ENCODE results near the gene SPINDOC. TPM values are rescaled to one million over a fixed set of nuclear protein-coding genes. Genes with fewer than 3 reads are reported as not detected.
"Not testable (repeated sequence)": the region's sequence is repeated elsewhere in the genome, so short reads cannot be mapped to it uniquely, and the experiment has no call there.

SPINDOC gene
- total RNA-seq, 1 donor from 2014 or later: 50.9 TPM

- no peak for TF ChIP-seq CTCF (conservative IDR thresholded peaks at IDR 0.05; ENCODE audit: low read depth, low read length)
- DNase-seq (ENCODE audit: low read depth): no peak
- H3K4me3 ChIP-seq (ENCODE audit: low read depth, low read length): no peak overlapping the region
Observed at GRCh38 chr11:63851364-63851763, 38.1 kb downstream of the SPINDOC start.

GRCh38 chr11:63853476-63853875, 40.2 kb downstream of the SPINDOC start:
- no peak for DNase-seq (ENCODE audit: low read depth)
- no peak for TF ChIP-seq CTCF (conservative IDR thresholded peaks at IDR 0.05; ENCODE audit: low read depth, low read length)

GRCh38 chr11:63854696-63855095, 41.4 kb downstream of the SPINDOC start:
- TF ChIP-seq CTCF (conservative IDR thresholded peaks at IDR 0.05; ENCODE audit: low read depth, low read length): no peak
- no peak overlapping the region for H3K4me3 ChIP-seq (ENCODE audit: low read depth, low read length)

More at GRCh38 chr11:63853476-63853875, 40.2 kb downstream of the SPINDOC start:
- no peak overlapping the region for H3K4me3 ChIP-seq (ENCODE audit: low read depth, low read length)

GRCh38 chr11:63855975-63856374, 42.7 kb downstream of the SPINDOC start:
- H3K4me3 ChIP-seq (ENCODE audit: low read depth, low read length): no peak overlapping the region
- no peak for DNase-seq (ENCODE audit: low read depth)
- TF ChIP-seq CTCF (conservative IDR thresholded peaks at IDR 0.05; ENCODE audit: low read depth, low read length): no peak

More at GRCh38 chr11:63854696-63855095, 41.4 kb downstream of the SPINDOC start:
- no peak for DNase-seq (ENCODE audit: low read depth)

GRCh38 chr11:63858628-63859550, 45.6 kb downstream of the SPINDOC start:
- TF ChIP-seq CTCF (conservative IDR thresholded peaks at IDR 0.05; ENCODE audit: low read depth, low read length): no peak
- no peak for DNase-seq (ENCODE audit: low read depth)

GRCh38 chr11:63862923-63863322, 49.7 kb downstream of the SPINDOC start:
- TF ChIP-seq CTCF (conservative IDR thresholded peaks at IDR 0.05; ENCODE audit: low read depth, low read length): no peak
- no peak overlapping the region for H3K4me3 ChIP-seq (ENCODE audit: low read depth, low read length)
- no peak for DNase-seq (ENCODE audit: low read depth)

More at GRCh38 chr11:63858628-63859550, 45.6 kb downstream of the SPINDOC start:
- no peak overlapping the region for H3K4me3 ChIP-seq (ENCODE audit: low read depth, low read length)

GRCh38 chr11:63863620-63864019, 50.4 kb downstream of the SPINDOC start:
- H3K4me3 ChIP-seq (ENCODE audit: low read depth, low read length); DNase-seq (ENCODE audit: low read depth): not testable (repeated sequence)
